Measurements from ENCODE around the gene CHD5.

Gene CHD5

DNA sequence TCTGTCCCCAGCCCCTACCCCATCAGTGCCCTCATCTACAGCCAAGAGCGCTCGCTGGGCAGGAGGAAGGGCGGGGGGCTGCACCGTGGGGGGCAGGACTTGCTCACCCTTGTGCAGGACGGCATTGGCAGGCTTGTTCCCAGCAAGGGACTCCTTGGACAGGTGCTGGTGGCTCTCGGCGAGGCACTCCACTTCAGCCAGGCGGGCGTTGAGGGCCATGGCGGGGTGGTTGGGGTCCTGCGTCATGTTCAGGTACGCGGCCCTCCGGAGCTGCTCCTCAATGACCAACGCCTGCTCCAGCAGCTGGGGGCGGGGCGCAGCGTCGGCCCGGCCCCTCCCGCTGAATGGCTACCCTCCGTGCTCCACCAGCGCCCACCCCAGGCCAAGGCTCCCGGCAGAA is 70.4 kb downstream of the CHD5 start:
- TF ChIP-seq, protein P1, sequence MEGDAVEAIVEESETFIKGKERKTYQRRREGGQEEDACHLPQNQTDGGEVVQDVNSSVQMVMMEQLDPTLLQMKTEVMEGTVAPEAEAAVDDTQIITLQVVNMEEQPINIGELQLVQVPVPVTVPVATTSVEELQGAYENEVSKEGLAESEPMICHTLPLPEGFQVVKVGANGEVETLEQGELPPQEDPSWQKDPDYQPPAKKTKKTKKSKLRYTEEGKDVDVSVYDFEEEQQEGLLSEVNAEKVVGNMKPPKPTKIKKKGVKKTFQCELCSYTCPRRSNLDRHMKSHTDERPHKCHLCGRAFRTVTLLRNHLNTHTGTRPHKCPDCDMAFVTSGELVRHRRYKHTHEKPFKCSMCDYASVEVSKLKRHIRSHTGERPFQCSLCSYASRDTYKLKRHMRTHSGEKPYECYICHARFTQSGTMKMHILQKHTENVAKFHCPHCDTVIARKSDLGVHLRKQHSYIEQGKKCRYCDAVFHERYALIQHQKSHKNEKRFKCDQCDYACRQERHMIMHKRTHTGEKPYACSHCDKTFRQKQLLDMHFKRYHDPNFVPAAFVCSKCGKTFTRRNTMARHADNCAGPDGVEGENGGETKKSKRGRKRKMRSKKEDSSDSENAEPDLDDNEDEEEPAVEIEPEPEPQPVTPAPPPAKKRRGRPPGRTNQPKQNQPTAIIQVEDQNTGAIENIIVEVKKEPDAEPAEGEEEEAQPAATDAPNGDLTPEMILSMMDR (IDR thresholded peaks at IDR 0.05): no peak
- Histone ChIP-seq H3K79me2 (no peaks in the 10 kb centered on the region), H3K27me3 (ENCODE audit: control insufficient read depth, insufficient read depth, low read length) (no peaks in the 10 kb centered on the region), H3K4me3 (ENCODE audit: low read depth, low read length) (no peak overlapping the region), H2AFZ (no peak overlapping the region), H3K4me1 (no peaks in the 10 kb centered on the region), H3K27ac (no peak overlapping the region), H3K9me3 (ENCODE audit: control insufficient read depth, low read length) (no peaks in the 10 kb centered on the region), H3K4me2 (ENCODE audit: low read length) (no peak overlapping the region), H3K36me3 (ENCODE audit: control insufficient read depth, insufficient read depth, low read length) (no peaks in the 10 kb centered on the region), H3K9ac (no peak overlapping the region)

DNA sequence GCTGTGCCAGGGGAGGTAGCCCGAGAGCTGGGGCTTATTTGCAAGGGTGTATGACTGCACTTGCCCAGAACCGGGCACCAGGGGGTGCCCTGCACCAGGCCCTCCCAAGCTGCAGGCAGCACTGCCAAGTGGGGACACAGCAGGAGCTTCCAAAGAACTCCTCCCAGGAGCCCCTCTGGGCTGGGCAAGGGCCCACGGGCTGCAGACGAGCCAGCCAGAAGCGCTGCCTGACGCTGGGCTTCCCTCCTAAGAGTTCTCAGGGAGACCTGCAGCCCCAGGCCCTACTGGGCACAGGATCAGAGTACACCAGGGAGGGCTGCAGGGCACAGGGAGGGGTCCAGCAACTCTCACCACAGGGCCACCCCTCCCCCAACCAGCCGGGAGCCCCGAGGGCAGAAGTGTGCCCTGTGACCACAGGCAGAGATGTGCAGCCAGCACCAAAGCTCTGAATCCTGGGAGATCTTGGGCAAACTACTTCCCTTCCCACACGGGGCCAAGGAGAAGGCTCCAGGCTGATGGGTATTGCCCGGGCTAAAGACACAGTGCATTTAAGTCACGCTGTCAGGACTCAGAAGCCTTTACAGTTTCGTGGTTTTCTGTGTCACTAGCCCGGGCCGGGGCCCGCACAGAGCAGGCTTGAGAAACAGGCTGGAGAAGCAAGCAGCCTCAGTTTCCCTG is 71.0 kb downstream of the CHD5 start:
- H3K79me2 ChIP-seq: no peaks in the 10 kb centered on the region
- H3K4me2 ChIP-seq (ENCODE audit: low read length): no peak overlapping the region
- no peaks in the 10 kb centered on the region for H3K36me3 ChIP-seq (ENCODE audit: control insufficient read depth, insufficient read depth, low read length)
- no peak overlapping the region for H3K4me3 ChIP-seq (ENCODE audit: low read depth, low read length)
- no peak overlapping the region for H3K9ac ChIP-seq
- H3K4me1 ChIP-seq: no peaks in the 10 kb centered on the region
- H3K27me3 ChIP-seq (ENCODE audit: control insufficient read depth, insufficient read depth, low read length): no peaks in the 10 kb centered on the region
- no peak overlapping the region for H3K27ac ChIP-seq
- H2AFZ ChIP-seq: no peak overlapping the region
- no peaks in the 10 kb centered on the region for H3K9me3 ChIP-seq (ENCODE audit: control insufficient read depth, low read length)
- TF ChIP-seq, protein P1 (IDR thresholded peaks at IDR 0.05): peak; percentile 43

DNA sequence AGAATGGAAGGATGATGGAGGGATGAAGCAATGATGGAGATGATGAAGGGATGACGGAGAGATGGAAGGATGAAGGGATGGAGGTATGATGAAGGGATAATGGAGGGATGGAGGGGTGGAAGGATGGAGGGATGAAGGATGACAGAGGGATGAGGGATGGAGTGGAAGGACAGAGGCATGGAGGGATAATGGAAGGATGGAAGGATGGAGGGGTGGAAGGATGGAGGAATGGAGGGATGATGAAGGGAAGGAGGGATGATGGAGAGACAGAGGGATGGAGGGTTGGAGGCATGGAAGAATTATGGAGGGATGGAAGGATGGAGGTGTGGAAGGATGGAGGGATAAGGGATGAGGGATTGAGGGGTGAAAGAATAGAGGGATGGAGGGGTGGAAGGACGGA is 71.6 kb downstream of the CHD5 start:
- H3K4me1 ChIP-seq: no peaks in the 10 kb centered on the region
- no peak overlapping the region for H3K4me2 ChIP-seq (ENCODE audit: low read length)
- TF ChIP-seq, protein P1 (IDR thresholded peaks at IDR 0.05): no peak
- no peak overlapping the region for H3K9ac ChIP-seq
- H3K36me3 ChIP-seq (ENCODE audit: control insufficient read depth, insufficient read depth, low read length): no peaks in the 10 kb centered on the region
- H3K79me2 ChIP-seq: no peaks in the 10 kb centered on the region
- H3K27ac ChIP-seq: no peak overlapping the region
- no peak overlapping the region for H3K4me3 ChIP-seq (ENCODE audit: low read depth, low read length)
- no peaks in the 10 kb centered on the region for H3K9me3 ChIP-seq (ENCODE audit: control insufficient read depth, low read length)
- no peak overlapping the region for H2AFZ ChIP-seq
- H3K27me3 ChIP-seq (ENCODE audit: control insufficient read depth, insufficient read depth, low read length): no peaks in the 10 kb centered on the region

DNA sequence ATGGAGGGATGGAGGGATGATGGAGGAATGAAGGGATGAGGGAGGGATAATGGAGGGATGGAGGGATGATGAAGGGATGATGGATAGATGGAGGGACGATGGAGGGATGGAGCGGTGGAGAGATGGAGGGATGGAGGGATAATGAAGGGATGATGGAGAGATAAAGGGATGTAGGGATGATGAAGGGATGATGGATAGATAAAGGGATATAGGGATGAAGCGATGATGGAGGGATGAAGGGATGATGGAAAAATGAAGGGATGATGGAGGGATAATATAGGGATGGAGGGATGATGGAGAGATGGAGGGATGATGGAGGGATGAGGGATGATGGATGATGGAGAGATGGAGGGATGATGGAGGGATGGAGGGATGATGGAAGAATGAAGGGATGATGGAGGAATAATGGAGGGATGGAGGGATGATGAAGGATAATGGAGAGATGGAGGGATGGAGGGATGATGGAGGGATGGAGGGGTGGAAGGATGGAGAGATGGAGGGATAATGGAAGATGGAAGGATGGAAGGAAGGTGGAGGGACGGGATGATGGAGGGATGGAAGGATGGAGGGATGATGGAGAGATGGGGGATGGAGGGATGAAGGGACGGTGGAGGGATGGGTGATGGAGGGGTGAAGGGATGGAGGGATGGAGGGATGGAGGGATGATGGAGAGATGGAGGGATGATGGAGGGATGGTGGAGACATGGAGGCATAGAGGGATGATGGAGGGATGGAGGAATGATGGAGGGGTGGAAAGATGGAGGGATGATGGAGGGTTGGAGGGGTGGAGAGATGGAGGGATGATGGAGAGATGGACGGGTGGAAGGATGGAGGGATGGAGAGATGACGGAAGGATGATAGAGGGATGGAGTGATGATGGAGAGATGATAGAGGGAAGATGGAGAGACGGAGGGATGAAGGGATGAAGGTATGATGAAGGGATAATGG is 72.4 kb downstream of the CHD5 start:
- Histone ChIP-seq H3K79me2 (no peaks in the 10 kb centered on the region), H3K9me3 (ENCODE audit: control insufficient read depth, low read length) (no peaks in the 10 kb centered on the region), H2AFZ (no peak overlapping the region), H3K36me3 (ENCODE audit: control insufficient read depth, insufficient read depth, low read length) (no peaks in the 10 kb centered on the region), H3K4me3 (ENCODE audit: low read depth, low read length) (no peak overlapping the region), H3K4me1 (no peaks in the 10 kb centered on the region), H3K9ac (no peak overlapping the region), H3K27ac (no peak overlapping the region), H3K4me2 (ENCODE audit: low read length) (no peak overlapping the region), H3K27me3 (ENCODE audit: control insufficient read depth, insufficient read depth, low read length) (no peaks in the 10 kb centered on the region)
- TF ChIP-seq, protein P1 (IDR thresholded peaks at IDR 0.05): no peak

All from parathyroid adenoma (tissue), 2 donors.